HG03060 (cell line): ENCODE measurements around the gene CIAO3.

Experiments
- ATAC-seq: cut with Tn5 transposase; IDR thresholded peaks from one replicate; pipeline ENCODE4 v1.9.1; 2021; ENCODE audit warnings: low read depth, moderate number of reproducible peaks; ENCODE audit not compliant: unreplicated experiment

Gene CIAO3

GRCh38 chr16:736936-737481 lies 3.8 kb downstream of the CIAO3 start:
- no peak for ATAC-seq

GRCh38 chr16:735982-736453 lies 4.8 kb downstream of the CIAO3 start:
- ATAC-seq, result no peak

- ATAC-seq, result no peak
These were observed 5.6 kb downstream of the CIAO3 start for GRCh38 chr16:734981-735881.

- ATAC-seq, result no peak
These were observed 6.4 kb downstream of the CIAO3 start for GRCh38 chr16:734208-734980.

- no peak for ATAC-seq
These were observed 7.2 kb downstream of the CIAO3 start for GRCh38 chr16:733382-734207.

- ATAC-seq, result no peak
These were observed 7.9 kb downstream of the CIAO3 start for GRCh38 chr16:732936-733335.

- ATAC-seq, result no peak
These were observed 8.5 kb downstream of the CIAO3 start for GRCh38 chr16:732332-732731.

GRCh38 chr16:730666-731509 lies 9.9 kb downstream of the CIAO3 start:
- no peak for ATAC-seq

GRCh38 chr16:729768-730665 lies 10.8 kb downstream of the CIAO3 start:
- ATAC-seq, result no peak

GRCh38 chr16:728890-729744 lies 11.7 kb downstream of the CIAO3 start:
- no peak for ATAC-seq

GRCh38 chr16:728131-728889 lies 12.5 kb downstream of the CIAO3 start:
- ATAC-seq, result no peak

- no peak for ATAC-seq
These were observed 13.4 kb downstream of the CIAO3 start for GRCh38 chr16:727291-727977.

GRCh38 chr16:726438-727290 lies 14.1 kb downstream of the CIAO3 start, which contains the start of the genes CCDC78 and HAGHL:
CCDC78 (minus strand) TSS chr16:726443; CDS start chr16:726367, 76 bp downstream.
HAGHL (plus strand) TSS chr16:727106; CDS start chr16:727510, 404 bp downstream.
- ATAC-seq, result no peak

- no peak for ATAC-seq
These were observed 14.7 kb downstream of the CIAO3 start for GRCh38 chr16:726188-726437.

GRCh38 chr16:725463-726187 lies 15.2 kb downstream of the CIAO3 start:
- ATAC-seq, result no peak
